ENCODE measurements around the gene SEC22A.

Gene SEC22A

DNA sequence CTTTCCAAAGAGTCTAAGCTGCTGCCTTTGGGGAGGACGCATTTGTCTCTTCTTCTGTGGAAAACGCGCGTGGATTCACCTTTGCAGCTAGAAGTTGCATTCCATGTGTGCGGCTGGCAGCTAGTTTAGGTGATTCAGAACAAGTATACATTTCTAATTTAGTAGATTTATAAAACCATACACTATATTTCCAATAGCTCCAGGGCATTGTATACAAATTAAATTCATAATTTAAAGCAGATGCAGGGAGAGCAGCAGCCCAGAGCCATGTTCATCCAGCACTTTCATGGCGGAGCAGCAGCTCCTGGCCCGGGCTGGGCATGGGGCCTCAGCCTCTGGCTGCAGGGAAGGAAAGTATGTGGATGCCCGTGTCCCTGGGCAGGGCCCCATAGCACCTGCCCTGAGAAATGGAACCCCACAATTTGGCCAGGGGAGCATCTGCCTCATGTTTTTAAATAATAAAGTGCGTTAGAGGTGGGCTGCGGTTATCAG lies 42.8 kb upstream of the SEC22A start:
- Histone ChIP-seq H3K9ac (ENCODE audit: low read length) (no peak overlapping the region), H3K4me3 (ENCODE audit: low read depth, low read length, poor library complexity, severe bottlenecking) (no peak overlapping the region), H3K9me2 (ENCODE audit: low read depth, low read length) (no peaks in the 10 kb centered on the region), H3K79me2 (ENCODE audit: insufficient read depth, low read length) (no peaks in the 10 kb centered on the region), H3K27ac (ENCODE audit: low read depth, low read length, poor library complexity, severe bottlenecking) (no peak overlapping the region), H3K4me2 (ENCODE audit: low read length) (no peak overlapping the region), H4K20me1 (ENCODE audit: insufficient read depth, low read length) (no peaks in the 10 kb centered on the region), H3K36me3 (ENCODE audit: insufficient read depth, low read length) (peaks cover 12% of the 10 kb centered on the region; the same call in 1 of the 2 replicates), H3F3A (ENCODE audit: insufficient read depth, low read length) (no peaks in the 10 kb centered on the region), H3K27me3 (ENCODE audit: insufficient read depth, low read length) (no peaks in the 10 kb centered on the region), H2AFZ (ENCODE audit: low read length) (no peak overlapping the region), H3K9me3 (ENCODE audit: low read length) (no peaks in the 10 kb centered on the region), H3K4me1 (ENCODE audit: insufficient read depth, low read length, severe bottlenecking) (no peaks in the 10 kb centered on the region)
- TF ChIP-seq, protein P1, sequence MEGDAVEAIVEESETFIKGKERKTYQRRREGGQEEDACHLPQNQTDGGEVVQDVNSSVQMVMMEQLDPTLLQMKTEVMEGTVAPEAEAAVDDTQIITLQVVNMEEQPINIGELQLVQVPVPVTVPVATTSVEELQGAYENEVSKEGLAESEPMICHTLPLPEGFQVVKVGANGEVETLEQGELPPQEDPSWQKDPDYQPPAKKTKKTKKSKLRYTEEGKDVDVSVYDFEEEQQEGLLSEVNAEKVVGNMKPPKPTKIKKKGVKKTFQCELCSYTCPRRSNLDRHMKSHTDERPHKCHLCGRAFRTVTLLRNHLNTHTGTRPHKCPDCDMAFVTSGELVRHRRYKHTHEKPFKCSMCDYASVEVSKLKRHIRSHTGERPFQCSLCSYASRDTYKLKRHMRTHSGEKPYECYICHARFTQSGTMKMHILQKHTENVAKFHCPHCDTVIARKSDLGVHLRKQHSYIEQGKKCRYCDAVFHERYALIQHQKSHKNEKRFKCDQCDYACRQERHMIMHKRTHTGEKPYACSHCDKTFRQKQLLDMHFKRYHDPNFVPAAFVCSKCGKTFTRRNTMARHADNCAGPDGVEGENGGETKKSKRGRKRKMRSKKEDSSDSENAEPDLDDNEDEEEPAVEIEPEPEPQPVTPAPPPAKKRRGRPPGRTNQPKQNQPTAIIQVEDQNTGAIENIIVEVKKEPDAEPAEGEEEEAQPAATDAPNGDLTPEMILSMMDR (IDR thresholded peaks at IDR 0.05; ENCODE audit: low read length), result no peak
- no peak for TF ChIP-seq EZH2 (IDR thresholded peaks at IDR 0.05; ENCODE audit: borderline replicate concordance, low read length)

GRCh38 chr3:123159926-123160635 lies 41.7 kb upstream of the SEC22A start:
- H3K79me2 ChIP-seq (ENCODE audit: insufficient read depth, low read length), result no peaks in the 10 kb centered on the region
- no peaks in the 10 kb centered on the region for H3K4me1 ChIP-seq (ENCODE audit: insufficient read depth, low read length, severe bottlenecking)
- no peak overlapping the region for H3K4me2 ChIP-seq (ENCODE audit: low read length)
- 0 out of 2 replicates have a peak, but pooled peaks cover 4% of the 10 kb centered on the region for H3K9me3 ChIP-seq (ENCODE audit: low read length)
- no peak overlapping the region for H3K27ac ChIP-seq (ENCODE audit: low read depth, low read length, poor library complexity, severe bottlenecking)
- H3K4me3 ChIP-seq (ENCODE audit: low read depth, low read length, poor library complexity, severe bottlenecking), result no peak overlapping the region
- peaks cover 18% of the 10 kb centered on the region for H3K36me3 ChIP-seq (ENCODE audit: insufficient read depth, low read length)
- no peaks in the 10 kb centered on the region for H4K20me1 ChIP-seq (ENCODE audit: insufficient read depth, low read length)
- TF ChIP-seq, protein P1 (IDR thresholded peaks at IDR 0.05; ENCODE audit: low read length), result no peak
- no peak for TF ChIP-seq EZH2 (IDR thresholded peaks at IDR 0.05; ENCODE audit: borderline replicate concordance, low read length)
- H3K9ac ChIP-seq (ENCODE audit: low read length), result no peak overlapping the region
- no peak overlapping the region for H2AFZ ChIP-seq (ENCODE audit: low read length)
- H3F3A ChIP-seq (ENCODE audit: insufficient read depth, low read length), result no peaks in the 10 kb centered on the region
- H3K9me2 ChIP-seq (ENCODE audit: low read depth, low read length), result no peaks in the 10 kb centered on the region
- no peaks in the 10 kb centered on the region for H3K27me3 ChIP-seq (ENCODE audit: insufficient read depth, low read length)

GRCh38 chr3:123161167-123161566 lies 40.6 kb upstream of the SEC22A start:
- Histone ChIP-seq H3K9ac (ENCODE audit: low read length) (no peak overlapping the region), H3K79me2 (ENCODE audit: insufficient read depth, low read length) (no peaks in the 10 kb centered on the region), H3K36me3 (ENCODE audit: insufficient read depth, low read length) (peaks cover 21% of the 10 kb centered on the region), H3K9me2 (ENCODE audit: low read depth, low read length) (no peaks in the 10 kb centered on the region), H3F3A (ENCODE audit: insufficient read depth, low read length) (no peaks in the 10 kb centered on the region), H3K9me3 (ENCODE audit: low read length) (0 out of 2 replicates have a peak, but pooled peaks cover 7% of the 10 kb centered on the region), H3K4me2 (ENCODE audit: low read length) (no peak overlapping the region), H3K4me3 (ENCODE audit: low read depth, low read length, poor library complexity, severe bottlenecking) (no peak overlapping the region), H3K27ac (ENCODE audit: low read depth, low read length, poor library complexity, severe bottlenecking) (no peak overlapping the region), H3K27me3 (ENCODE audit: insufficient read depth, low read length) (no peaks in the 10 kb centered on the region), H4K20me1 (ENCODE audit: insufficient read depth, low read length) (no peaks in the 10 kb centered on the region), H3K4me1 (ENCODE audit: insufficient read depth, low read length, severe bottlenecking) (no peaks in the 10 kb centered on the region), H2AFZ (ENCODE audit: low read length) (no peak overlapping the region)
- TF ChIP-seq, protein P1 (IDR thresholded peaks at IDR 0.05; ENCODE audit: low read length), result peak; percentile 28; the same call in 1 of the 2 replicates
- no peak for TF ChIP-seq EZH2 (IDR thresholded peaks at IDR 0.05; ENCODE audit: borderline replicate concordance, low read length)
